ENCODE data around the gene ATP1A3.

ATP1A3 gene

GRCh38 chr19:42010245-42011126 is 16.5 kb upstream of the ATP1A3 start:
- no peak for DNase-seq

- no peak for DNase-seq
Measured at GRCh38 chr19:42006569-42006968, 12.5 kb upstream of the ATP1A3 start.

- no peak for DNase-seq
Measured at GRCh38 chr19:42005504-42005903, 11.5 kb upstream of the ATP1A3 start.

GRCh38 chr19:42003506-42004294 is 9.7 kb upstream of the ATP1A3 start:
- DNase-seq, result no peak

GRCh38 chr19:41999878-42000208 is 5.8 kb upstream of the ATP1A3 start:
- peak in 1 of 14 donors; percentile 63 for DNase-seq

GRCh38 chr19:41999071-41999877 is 5.2 kb upstream of the ATP1A3 start:
- peak in 1 of 14 donors; percentile 24 for DNase-seq

- DNase-seq, result peak in 3 of 14 donors; percentile 1 to 46 (median 21)
Measured at GRCh38 chr19:41998246-41999020, 4.4 kb upstream of the ATP1A3 start.

- DNase-seq, result peak in 1 of 14 donors; percentile 38
Measured at GRCh38 chr19:41997851-41998229, 3.8 kb upstream of the ATP1A3 start.

- DNase-seq, result peak in 5 of 14 donors; percentile 7 to 44 (median 26)
Measured at GRCh38 chr19:41997121-41997850, 3.3 kb upstream of the ATP1A3 start.

GRCh38 chr19:41995959-41996797 is 2.1 kb upstream of the ATP1A3 start:
- peak in 1 of 14 donors; percentile 74 for DNase-seq

GRCh38 chr19:41994994-41995958 is 1.2 kb upstream of the ATP1A3 start:
- no peak for DNase-seq

- DNase-seq, result no peak
Measured at GRCh38 chr19:41994521-41994971, 516 bp upstream of the ATP1A3 start.

GRCh38 chr19:41991925-41992569 is 2.0 kb downstream of the ATP1A3 start:
- peak in 1 of 14 donors; percentile 56 for DNase-seq

- DNase-seq, result no peak
Measured at GRCh38 chr19:41991025-41991424, 3.0 kb downstream of the ATP1A3 start.

GRCh38 chr19:41990615-41991014 is 3.4 kb downstream of the ATP1A3 start:
- DNase-seq, result no peak

- no peak for DNase-seq
Measured at GRCh38 chr19:41990028-41990427, 4.0 kb downstream of the ATP1A3 start.

- no peak for DNase-seq
Measured at GRCh38 chr19:41988947-41989346, 5.1 kb downstream of the ATP1A3 start.

- no peak for DNase-seq
Measured at GRCh38 chr19:41987141-41987860, 6.7 kb downstream of the ATP1A3 start.
